Osteoblast (primary cell): ENCODE results near the gene KCND3. TPM values are rescaled to one million over a fixed set of nuclear protein-coding genes. Genes with fewer than 3 reads are reported as not detected.

ENCODE experiments used
- DNase-seq: peaks from one replicate; pipeline ENCODE4 v3.0.0; 2011; ENCODE audit warnings: low spot score, mixed read lengths; ENCODE audit not compliant: insufficient read length; ENCODE audit errors: missing footprints
- H2AFZ ChIP-seq: 2 replicates; pipeline ENCODE4 v1.6.0; 2011; ENCODE audit warnings: mild to moderate bottlenecking, low read length
- H3K27ac ChIP-seq: 2 replicates; pipeline ENCODE4 v1.5.1; 2011; ENCODE audit warnings: mild to moderate bottlenecking, low read depth, low read length, moderate library complexity
- H3K27me3 ChIP-seq: 2 replicates; pipeline ENCODE4 v1.6.0; 2012; ENCODE audit warnings: mild to moderate bottlenecking, control low read depth, inconsistent platforms, low read length, moderate library complexity; ENCODE audit not compliant: insufficient read depth
- H3K36me3 ChIP-seq: 2 replicates; pipeline ENCODE4 v1.5.1; 2011; ENCODE audit warnings: mild to moderate bottlenecking, low read length, control low read depth, moderate library complexity; ENCODE audit not compliant: insufficient read depth
- H3K4me1 ChIP-seq: 2 replicates; pipeline ENCODE4 v1.5.1; 2011; ENCODE audit warnings: mild to moderate bottlenecking, low read length, control low read depth, moderate library complexity; ENCODE audit not compliant: insufficient read depth
- H3K4me2 ChIP-seq: 2 replicates; pipeline ENCODE4 v1.6.0; 2011; ENCODE audit warnings: mild to moderate bottlenecking, low read length; ENCODE audit not compliant: insufficient read depth
- H3K4me3 ChIP-seq: fragments of 200-600 bp; sonication (generic); 3 replicates; pipeline ENCODE4 v1.5.1; 2012; ENCODE audit warnings: mild to moderate bottlenecking, low read length, inconsistent platforms; ENCODE audit not compliant: insufficient read depth
- H3K79me2 ChIP-seq: 2 replicates; pipeline ENCODE4 v1.6.0; 2012; ENCODE audit warnings: mild to moderate bottlenecking, low read length, control low read depth, inconsistent platforms; ENCODE audit not compliant: insufficient read depth
- H3K9me3 ChIP-seq: 2 replicates; pipeline ENCODE4 v1.5.1; 2011; ENCODE audit warnings: low read depth, low read length, control low read depth
- H4K20me1 ChIP-seq: 2 replicates; pipeline ENCODE4 v1.6.0; 2012; ENCODE audit warnings: mild to moderate bottlenecking, low read length, control low read depth; ENCODE audit not compliant: insufficient read depth
- total RNA-seq: library from RNA; depleted of rRNA; stranded (reverse); fragments of >200 nt; gene quantifications from 2 replicates; pipeline ENCODE4 v1.2.3, GENCODE V29; 2012
- TF ChIP-seq, protein P1 (sequence below): IDR thresholded peaks from 2 replicates; pipeline ENCODE4 v1.5.1; 2011; ENCODE audit warnings: mild to moderate bottlenecking, low read depth, low read length, moderate library complexity; ENCODE audit errors: extremely low read depth

The KCND3 gene
- total RNA-seq, 1 donor: 3.6 TPM

DNA sequence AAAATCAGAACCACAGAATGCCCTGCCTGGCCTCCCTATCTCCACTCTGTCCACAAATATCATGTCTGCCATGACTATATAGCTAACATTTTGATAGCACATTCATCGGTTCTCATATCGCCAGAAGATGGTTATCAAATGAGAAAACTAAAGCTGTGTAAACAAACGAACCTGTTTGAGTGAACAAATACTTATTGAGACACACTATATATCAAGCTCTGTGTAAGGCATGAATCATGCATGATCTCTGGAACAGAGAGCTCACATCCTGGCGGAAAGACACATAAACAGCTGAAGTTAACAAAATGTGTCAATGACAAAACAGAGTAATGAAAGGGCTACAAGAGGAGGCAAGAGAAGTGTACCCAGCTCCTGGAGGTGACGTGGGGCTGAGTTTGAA lies 13.1 kb downstream of the KCND3 start:
- no peaks in the 10 kb centered on the region for H3K9me3 ChIP-seq
- no peak overlapping the region for H2AFZ ChIP-seq
- TF ChIP-seq, protein P1, sequence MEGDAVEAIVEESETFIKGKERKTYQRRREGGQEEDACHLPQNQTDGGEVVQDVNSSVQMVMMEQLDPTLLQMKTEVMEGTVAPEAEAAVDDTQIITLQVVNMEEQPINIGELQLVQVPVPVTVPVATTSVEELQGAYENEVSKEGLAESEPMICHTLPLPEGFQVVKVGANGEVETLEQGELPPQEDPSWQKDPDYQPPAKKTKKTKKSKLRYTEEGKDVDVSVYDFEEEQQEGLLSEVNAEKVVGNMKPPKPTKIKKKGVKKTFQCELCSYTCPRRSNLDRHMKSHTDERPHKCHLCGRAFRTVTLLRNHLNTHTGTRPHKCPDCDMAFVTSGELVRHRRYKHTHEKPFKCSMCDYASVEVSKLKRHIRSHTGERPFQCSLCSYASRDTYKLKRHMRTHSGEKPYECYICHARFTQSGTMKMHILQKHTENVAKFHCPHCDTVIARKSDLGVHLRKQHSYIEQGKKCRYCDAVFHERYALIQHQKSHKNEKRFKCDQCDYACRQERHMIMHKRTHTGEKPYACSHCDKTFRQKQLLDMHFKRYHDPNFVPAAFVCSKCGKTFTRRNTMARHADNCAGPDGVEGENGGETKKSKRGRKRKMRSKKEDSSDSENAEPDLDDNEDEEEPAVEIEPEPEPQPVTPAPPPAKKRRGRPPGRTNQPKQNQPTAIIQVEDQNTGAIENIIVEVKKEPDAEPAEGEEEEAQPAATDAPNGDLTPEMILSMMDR: no peak
- H3K36me3 ChIP-seq: no peaks in the 10 kb centered on the region
- H3K4me2 ChIP-seq: no peak overlapping the region
- H3K79me2 ChIP-seq: no peaks in the 10 kb centered on the region
- H3K27me3 ChIP-seq: peaks cover 4% of the 10 kb centered on the region
- no peak overlapping the region for H3K27ac ChIP-seq
- H3K4me3 ChIP-seq: no peak overlapping the region
- H4K20me1 ChIP-seq: no peaks in the 10 kb centered on the region
- no peaks in the 10 kb centered on the region for H3K4me1 ChIP-seq
- no peak for DNase-seq

DNA sequence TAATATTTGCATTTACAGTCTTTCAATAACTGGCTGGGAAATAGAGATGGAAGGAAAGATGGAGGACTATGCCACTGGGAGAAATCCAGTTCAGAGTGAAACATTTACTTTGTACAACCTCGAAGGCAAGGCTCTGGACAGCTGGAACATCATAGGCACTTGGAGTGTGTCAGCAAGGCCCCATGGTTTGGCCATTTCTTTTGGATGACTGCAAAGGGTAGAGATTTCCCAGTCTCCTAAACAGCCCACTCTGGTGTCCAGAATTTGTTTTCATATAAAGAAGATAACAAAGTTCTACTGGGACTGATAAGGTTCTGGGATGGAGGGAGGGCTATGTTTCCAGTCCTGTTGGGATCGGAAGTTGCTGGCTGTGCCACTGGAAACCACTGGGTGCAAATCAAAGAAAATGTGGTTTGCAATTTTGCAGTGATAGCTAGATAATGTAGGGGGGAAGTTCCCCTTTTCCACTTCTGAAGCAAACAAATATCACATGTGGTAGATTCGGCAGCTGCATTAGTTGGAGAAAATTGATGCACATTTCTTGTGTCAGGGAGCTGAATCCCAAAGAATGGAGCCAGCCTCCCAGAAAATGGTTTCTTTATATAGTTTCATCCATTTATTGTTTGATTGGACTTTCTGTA lies 16.2 kb downstream of the KCND3 start:
- H3K9me3 ChIP-seq: no peaks in the 10 kb centered on the region
- no peak overlapping the region for H3K27ac ChIP-seq
- H2AFZ ChIP-seq: no peak overlapping the region
- H3K4me3 ChIP-seq: no peak overlapping the region
- no peak for DNase-seq
- no peaks in the 10 kb centered on the region for H3K4me1 ChIP-seq
- H4K20me1 ChIP-seq: no peaks in the 10 kb centered on the region
- no peak overlapping the region for H3K4me2 ChIP-seq
- H3K79me2 ChIP-seq: no peaks in the 10 kb centered on the region
- no peaks in the 10 kb centered on the region for H3K36me3 ChIP-seq
- TF ChIP-seq, protein P1: no peak
- peaks cover 4% of the 10 kb centered on the region for H3K27me3 ChIP-seq

DNA sequence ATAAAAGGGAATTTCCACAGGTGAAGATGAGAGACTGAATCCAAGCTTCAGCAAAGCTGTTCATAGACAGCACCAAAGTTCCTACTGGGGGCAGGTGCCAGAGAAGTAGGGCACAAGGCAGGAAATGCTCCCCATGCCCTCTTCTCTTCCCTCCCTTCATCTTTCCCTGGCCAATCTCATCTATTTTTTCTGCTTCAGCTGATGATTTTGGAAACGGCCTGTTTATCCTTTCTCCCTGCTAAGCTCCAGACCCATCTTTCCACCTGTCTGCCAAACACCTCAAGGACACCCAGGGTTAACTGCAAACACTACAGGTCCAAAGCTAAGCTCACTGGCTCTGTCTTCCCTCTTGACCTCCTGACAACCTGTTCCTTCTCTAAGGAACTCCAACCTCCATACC lies 18.1 kb downstream of the KCND3 start:
- Histone ChIP-seq H3K4me1 (no peaks in the 10 kb centered on the region), H3K9me3 (no peaks in the 10 kb centered on the region), H3K79me2 (no peaks in the 10 kb centered on the region), H3K36me3 (no peaks in the 10 kb centered on the region), H3K4me2 (no peak overlapping the region), H3K27me3 (peaks cover 3% of the 10 kb centered on the region), H3K27ac (no peak overlapping the region), H2AFZ (no peak overlapping the region), H4K20me1 (no peaks in the 10 kb centered on the region), H3K4me3 (no peak overlapping the region)
- TF ChIP-seq, protein P1: no peak
- no peak for DNase-seq

DNA sequence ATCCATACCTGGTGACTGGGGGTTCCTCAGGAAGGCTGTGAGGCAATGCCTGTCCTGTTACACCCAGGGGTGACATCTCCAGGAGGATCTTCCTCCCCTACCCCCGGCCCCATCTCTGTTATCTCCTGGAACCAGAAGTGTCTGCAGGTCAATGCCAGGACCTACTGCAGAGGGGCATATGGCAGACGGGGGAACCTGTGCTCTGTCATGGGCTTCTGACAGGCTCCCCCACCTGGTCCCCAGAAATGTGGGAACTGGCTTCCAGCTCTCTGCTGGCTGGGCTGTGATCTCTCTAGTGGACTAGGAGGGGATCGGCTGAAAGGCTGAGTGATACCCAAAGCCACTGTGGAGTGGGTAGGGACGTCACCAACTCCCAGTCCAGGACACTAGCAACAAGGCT lies 21.0 kb downstream of the KCND3 start:
- H3K4me1 ChIP-seq: no peaks in the 10 kb centered on the region
- no peak overlapping the region for H2AFZ ChIP-seq
- H3K27me3 ChIP-seq: peaks cover 2% of the 10 kb centered on the region
- H3K4me2 ChIP-seq: no peak overlapping the region
- TF ChIP-seq, protein P1: no peak
- H3K9me3 ChIP-seq: no peaks in the 10 kb centered on the region
- no peak overlapping the region for H3K27ac ChIP-seq
- no peak for DNase-seq
- H3K79me2 ChIP-seq: no peaks in the 10 kb centered on the region
- H3K36me3 ChIP-seq: no peaks in the 10 kb centered on the region
- H3K4me3 ChIP-seq: no peak overlapping the region
- no peaks in the 10 kb centered on the region for H4K20me1 ChIP-seq
